BJ (cell line): Measurements from ENCODE around the gene PPP4C. TPM values are rescaled to one million over a fixed set of nuclear protein-coding genes. Genes with fewer than 3 reads are reported as not detected.

Experiments
- CTCF ChIA-PET: fragments of 350-600 bp; formaldehyde crosslinking; extraction: SDS; loops from one replicate; lab custom pipeline; 2021; ENCODE audit warnings: antibody characterized with exemption, inconsistent platforms; lab: Yijun Ruan, JAX
- POLR2A ChIA-PET: fragments of 300-600 bp; sonication (Branson Sonifier 250); formaldehyde crosslinking; extraction: SDS; loops from one replicate; lab custom pipeline; 2021; ENCODE audit warnings: antibody characterized with exemption; lab: Charles Lee
- DNase-seq: peaks from one replicate; pipeline ENCODE4 v3.0.0-alpha.2; 2011; ENCODE audit warnings: low read depth
- H3K27me3 ChIP-seq: 2 replicates; pipeline ENCODE4 v1.6.0; 2011; ENCODE audit warnings: low read length; ENCODE audit not compliant: control insufficient read depth, insufficient read depth
- H3K36me3 ChIP-seq: 2 replicates; pipeline ENCODE4 v1.5.1; 2011; ENCODE audit warnings: low read length; ENCODE audit not compliant: control insufficient read depth, insufficient read depth
- H3K4me3 ChIP-seq: 2 replicates; pipeline ENCODE4 v1.5.1; 2011; ENCODE audit warnings: low read depth, mild to moderate bottlenecking, control low read depth, low read length
- CTCF ChIP-seq: IDR thresholded peaks from 2 replicates; pipeline ENCODE4 v1.5.1; 2011; ENCODE audit warnings: low read depth, mild to moderate bottlenecking, control low read depth, inconsistent platforms, low read length, moderate library complexity; ENCODE audit not compliant: insufficient read depth
- polyA plus RNA-seq: library from polyadenylated mRNA; depleted of rRNA; stranded (reverse); fragments of >200 nt; gene quantifications from 2 replicates; pipeline ENCODE4 v1.2.3, GENCODE V29; 2011

PPP4C gene
- polyA plus RNA-seq, 1 experiment, result 209 TPM

GRCh38 chr16:30104090-30104489 is 28.3 kb downstream of the PPP4C start:
- no peak for DNase-seq
- H3K27me3 ChIP-seq, result no peaks in the 10 kb centered on the region
- no peak for TF ChIP-seq CTCF
- CTCF ChIA-PET, result interaction anchor here (3.7 to 4.1 kb wide), 2 partner anchors 9 to 12 kb away, joined by 17 to 25 read pairs; partner anchors contain the start of genes GDPD3 and TBX6
- POLR2A ChIA-PET, result no interaction called here
- H3K4me3 ChIP-seq, result no peak overlapping the region
- peaks cover 6% of the 10 kb centered on the region for H3K36me3 ChIP-seq

GRCh38 chr16:30104492-30104891 is 28.7 kb downstream of the PPP4C start:
- ChIA-PET CTCF (interaction anchor here (3.7 to 4.1 kb wide), 2 partner anchors 9 to 13 kb away, joined by 17 to 25 read pairs; partner anchors contain the start of genes GDPD3 and TBX6), POLR2A (no interaction called here)
- H3K4me3 ChIP-seq, result no peak overlapping the region
- no peaks in the 10 kb centered on the region for H3K27me3 ChIP-seq
- DNase-seq, result no peak
- TF ChIP-seq CTCF, result no peak
- peaks cover 6% of the 10 kb centered on the region for H3K36me3 ChIP-seq

GRCh38 chr16:30108059-30108850 is 32.5 kb downstream of the PPP4C start:
- peaks cover 15% of the 10 kb centered on the region for H3K36me3 ChIP-seq
- H3K27me3 ChIP-seq, result no peaks in the 10 kb centered on the region
- ChIA-PET CTCF (no interaction called here), POLR2A (no interaction called here)
- no peak for DNase-seq
- no peak overlapping the region for H3K4me3 ChIP-seq
- TF ChIP-seq CTCF, result no peak

- H3K4me3 ChIP-seq, result no peak overlapping the region
- H3K36me3 ChIP-seq, result peaks cover 19% of the 10 kb centered on the region
- no peak for DNase-seq
- H3K27me3 ChIP-seq, result no peaks in the 10 kb centered on the region
- ChIA-PET POLR2A (no interaction called here), CTCF (interaction anchor here (1.6 to 4.6 kb wide), 3 partner anchors 14 to 19 kb away, joined by 5 to 21 read pairs (median 16); partner anchors contain the start of genes MAPK3, TBX6 and YPEL3)
- no peak for TF ChIP-seq CTCF
Measured at GRCh38 chr16:30110661-30111060, 34.9 kb downstream of the PPP4C start.
